ENCODE results near the gene GATAD2A. TPM values are rescaled to one million over a fixed set of nuclear protein-coding genes. Genes with fewer than 3 reads are reported as not detected.

Gene GATAD2A
- total and polyA plus RNA-seq, 2 of the 8 experiments (the other 6 are each of a cell fraction or from before 2014, with no cell fraction given): 38.4 to 205 TPM

- TF ChIP-seq CTBP2 (IDR thresholded peaks at IDR 0.05; ENCODE audit: borderline replicate concordance, insufficient read depth, insufficient read length, low read length): peak; percentile 58
- no peak for TF ChIP-seq KDM4A (IDR thresholded peaks at IDR 0.05; ENCODE audit: low read depth, low read length, severe bottlenecking)
- TF ChIP-seq POLR2A (IDR thresholded peaks at IDR 0.05; ENCODE audit: control extremely low read depth in 1 of 2, low read depth in 2 of 2, low read length in 2 of 2): no peak
- peak; percentile 65; the same call in 1 of the 2 replicates for TF ChIP-seq CHD2 (IDR thresholded peaks at IDR 0.05; ENCODE audit: low read length)
- no peak for TF ChIP-seq SP2 (IDR thresholded peaks at IDR 0.05; ENCODE audit: low read length)
- TF ChIP-seq EGR1 (IDR thresholded peaks at IDR 0.05; ENCODE audit: borderline replicate concordance, low read depth, low read length): no peak
- no peak for TF ChIP-seq CHD7 (IDR thresholded peaks at IDR 0.05; ENCODE audit: insufficient replicate concordance, low read length)
- TF ChIP-seq RNF2 (IDR thresholded peaks at IDR 0.05; ENCODE audit: borderline replicate concordance, low read depth, low read length, missing control alignments, poor library complexity, severe bottlenecking): no peak
- peak; percentile 88 for TF ChIP-seq SP1 (IDR thresholded peaks at IDR 0.05; ENCODE audit: low read depth, low read length)
- TF ChIP-seq BRCA1 (IDR thresholded peaks at IDR 0.05; ENCODE audit: low read depth, low read length): no peak
Observed at GRCh38 chr19:19461671-19462622, 56.5 kb downstream of the GATAD2A start (continued).

All from H1 (cell line).